Measurements from ENCODE around the gene SLAIN2. TPM values are rescaled to one million over a fixed set of nuclear protein-coding genes. Genes with fewer than 3 reads are reported as not detected.

Gene SLAIN2
- total RNA-seq, 1 experiment from 2014 or later = 44.8 TPM

DNA sequence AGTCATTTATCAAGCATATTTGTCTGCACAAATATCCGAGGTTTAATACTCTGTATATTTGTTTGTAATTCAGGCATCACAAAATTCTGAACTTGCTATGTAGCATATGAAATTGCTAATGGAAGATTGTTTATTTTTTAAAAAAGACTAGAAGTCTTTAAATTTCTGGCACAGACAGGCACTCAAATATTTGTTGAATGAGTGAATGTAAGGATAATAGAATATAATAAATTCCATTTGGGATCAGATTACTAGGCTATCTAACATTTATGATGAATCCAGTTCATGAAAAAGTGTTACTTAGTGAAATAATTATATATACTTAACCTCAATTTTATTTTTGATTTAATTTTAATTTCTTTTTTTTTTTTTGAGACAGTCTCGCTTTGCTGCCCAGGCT lies 41.3 kb upstream of the SLAIN2 start:
- Mint-ChIP-seq H3K27me3 (ENCODE audit: insufficient read depth, unreplicated experiment) (peaks cover 5% of the 10 kb centered on the region), H3K4me1 (ENCODE audit: low read depth, unreplicated experiment) (no peaks in the 10 kb centered on the region), H3K36me3 (ENCODE audit: insufficient read depth, unreplicated experiment) (no peaks in the 10 kb centered on the region), H3K9me3 (ENCODE audit: unreplicated experiment) (no peaks in the 10 kb centered on the region), H3K27ac (ENCODE audit: unreplicated experiment) (no peak overlapping the region), H3K4me3 (ENCODE audit: unreplicated experiment) (no peak overlapping the region)
- H3K36me3 ChIP-seq (ENCODE audit: control insufficient read depth, insufficient read depth, low read length) = no peaks in the 10 kb centered on the region
- no peaks in the 10 kb centered on the region for H3K9me3 ChIP-seq
- CTCF ChIA-PET = no interaction called here
- no peaks in the 10 kb centered on the region for H3K27me3 ChIP-seq (replicated peaks; ENCODE audit: control insufficient read depth, insufficient read depth, low read length)
- TF ChIP-seq, protein P1, sequence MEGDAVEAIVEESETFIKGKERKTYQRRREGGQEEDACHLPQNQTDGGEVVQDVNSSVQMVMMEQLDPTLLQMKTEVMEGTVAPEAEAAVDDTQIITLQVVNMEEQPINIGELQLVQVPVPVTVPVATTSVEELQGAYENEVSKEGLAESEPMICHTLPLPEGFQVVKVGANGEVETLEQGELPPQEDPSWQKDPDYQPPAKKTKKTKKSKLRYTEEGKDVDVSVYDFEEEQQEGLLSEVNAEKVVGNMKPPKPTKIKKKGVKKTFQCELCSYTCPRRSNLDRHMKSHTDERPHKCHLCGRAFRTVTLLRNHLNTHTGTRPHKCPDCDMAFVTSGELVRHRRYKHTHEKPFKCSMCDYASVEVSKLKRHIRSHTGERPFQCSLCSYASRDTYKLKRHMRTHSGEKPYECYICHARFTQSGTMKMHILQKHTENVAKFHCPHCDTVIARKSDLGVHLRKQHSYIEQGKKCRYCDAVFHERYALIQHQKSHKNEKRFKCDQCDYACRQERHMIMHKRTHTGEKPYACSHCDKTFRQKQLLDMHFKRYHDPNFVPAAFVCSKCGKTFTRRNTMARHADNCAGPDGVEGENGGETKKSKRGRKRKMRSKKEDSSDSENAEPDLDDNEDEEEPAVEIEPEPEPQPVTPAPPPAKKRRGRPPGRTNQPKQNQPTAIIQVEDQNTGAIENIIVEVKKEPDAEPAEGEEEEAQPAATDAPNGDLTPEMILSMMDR (IDR thresholded peaks at IDR 0.05; ENCODE audit: insufficient read depth in 1 of 2, low read depth in 1 of 2, low read length in 1 of 2, severe bottlenecking in 1 of 2, unreplicated experiment in 1 of 2) = no peak
- POLR2A ChIA-PET = no interaction called here
- no peak overlapping the region for H3K4me3 ChIP-seq (ENCODE audit: low read depth, low read length)
- BruUV-seq (replicated peaks) = no TSS peak
- DNase-seq = no peak
- no peaks in the 10 kb centered on the region for H3K4me1 ChIP-seq
- intact Hi-C loops (cut with micrococcal nuclease; ENCODE audit: unreplicated experiment) = no loop called here

DNA sequence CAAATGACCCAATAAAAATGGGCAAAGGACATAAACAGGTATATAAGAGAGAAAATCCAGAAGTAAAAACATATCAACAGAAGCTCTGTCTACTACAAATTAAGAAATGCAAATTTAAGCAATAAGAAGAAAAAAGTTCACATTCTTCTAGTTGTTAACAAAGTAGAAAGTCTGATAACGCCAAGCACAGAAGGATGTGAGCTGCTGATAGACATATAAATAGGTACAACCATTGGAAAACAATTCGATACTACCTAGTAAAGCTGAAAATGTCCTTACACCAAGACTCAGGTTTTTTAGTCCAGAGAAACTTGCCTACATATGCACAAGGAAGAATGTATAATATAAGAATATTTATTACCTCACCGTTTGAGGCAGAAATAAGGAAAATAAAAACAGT lies 35.8 kb upstream of the SLAIN2 start:
- no peak overlapping the region for H3K4me3 Mint-ChIP-seq (ENCODE audit: unreplicated experiment)
- Histone ChIP-seq H3K36me3 (ENCODE audit: control insufficient read depth, insufficient read depth, low read length) (no peaks in the 10 kb centered on the region), H3K9me3 (no peaks in the 10 kb centered on the region), H3K4me1 (no peaks in the 10 kb centered on the region), H3K27me3 (replicated peaks; ENCODE audit: control insufficient read depth, insufficient read depth, low read length) (no peaks in the 10 kb centered on the region), H3K4me3 (ENCODE audit: low read depth, low read length) (no peak overlapping the region)
- intact Hi-C loops (cut with micrococcal nuclease; ENCODE audit: unreplicated experiment) = no loop called here
- no peaks in the 10 kb centered on the region for H3K4me1 Mint-ChIP-seq (ENCODE audit: low read depth, unreplicated experiment)
- no peak for DNase-seq
- POLR2A ChIA-PET = no interaction called here
- no TSS peak for BruUV-seq (replicated peaks)
- H3K9me3 Mint-ChIP-seq (ENCODE audit: unreplicated experiment) = no peaks in the 10 kb centered on the region
- no peak overlapping the region for H3K27ac Mint-ChIP-seq (ENCODE audit: unreplicated experiment)
- H3K36me3 Mint-ChIP-seq (ENCODE audit: insufficient read depth, unreplicated experiment) = no peaks in the 10 kb centered on the region
- CTCF ChIA-PET = no interaction called here
- peaks cover 5% of the 10 kb centered on the region for H3K27me3 Mint-ChIP-seq (ENCODE audit: insufficient read depth, unreplicated experiment)
- TF ChIP-seq, protein P1 (IDR thresholded peaks at IDR 0.05; ENCODE audit: insufficient read depth in 1 of 2, low read depth in 1 of 2, low read length in 1 of 2, severe bottlenecking in 1 of 2, unreplicated experiment in 1 of 2) = no peak

DNA sequence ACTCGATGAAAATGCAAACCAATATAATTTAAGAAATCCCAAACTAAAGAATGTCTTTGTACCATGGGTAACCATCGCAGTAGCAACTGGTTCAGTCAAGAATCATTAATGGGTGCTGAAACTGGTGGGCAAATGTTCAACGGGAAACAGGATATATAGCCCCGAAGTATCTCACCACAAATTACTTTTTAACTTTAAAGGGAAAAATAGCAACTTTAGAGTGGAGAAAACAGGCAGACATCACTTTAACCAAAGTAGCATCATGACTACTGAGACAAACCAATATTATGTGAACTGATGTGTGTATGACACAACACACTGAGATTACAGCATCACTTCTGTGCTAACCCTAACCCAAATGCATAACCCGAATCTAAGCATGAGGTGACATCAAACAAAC lies 33.8 kb upstream of the SLAIN2 start:
- Mint-ChIP-seq H3K27ac (ENCODE audit: unreplicated experiment) (no peak overlapping the region), H3K36me3 (ENCODE audit: insufficient read depth, unreplicated experiment) (no peaks in the 10 kb centered on the region), H3K4me3 (ENCODE audit: unreplicated experiment) (no peak overlapping the region), H3K9me3 (ENCODE audit: unreplicated experiment) (no peaks in the 10 kb centered on the region), H3K4me1 (ENCODE audit: low read depth, unreplicated experiment) (no peaks in the 10 kb centered on the region), H3K27me3 (ENCODE audit: insufficient read depth, unreplicated experiment) (peaks cover 3% of the 10 kb centered on the region)
- no TSS peak for BruUV-seq (replicated peaks)
- POLR2A ChIA-PET = no interaction called here
- TF ChIP-seq, protein P1 (IDR thresholded peaks at IDR 0.05; ENCODE audit: insufficient read depth in 1 of 2, low read depth in 1 of 2, low read length in 1 of 2, severe bottlenecking in 1 of 2, unreplicated experiment in 1 of 2) = no peak
- Histone ChIP-seq H3K4me3 (ENCODE audit: low read depth, low read length) (no peak overlapping the region), H3K9me3 (no peaks in the 10 kb centered on the region), H3K36me3 (ENCODE audit: control insufficient read depth, insufficient read depth, low read length) (no peaks in the 10 kb centered on the region), H3K27me3 (replicated peaks; ENCODE audit: control insufficient read depth, insufficient read depth, low read length) (no peaks in the 10 kb centered on the region), H3K4me1 (no peaks in the 10 kb centered on the region)
- intact Hi-C loops (cut with micrococcal nuclease; ENCODE audit: unreplicated experiment) = no loop called here
- DNase-seq = no peak
- CTCF ChIA-PET = no interaction called here

Data from Caco-2 (cell line).